Sigmoid colon (tissue), 7 donors: ENCODE data around the gene SALL4. TPM values are rescaled to one million over a fixed set of nuclear protein-coding genes. Genes with fewer than 3 reads are reported as not detected.
"Not testable (repeated sequence)": the region's sequence is repeated elsewhere in the genome, so short reads cannot be mapped to it uniquely, and the experiment has no call there.

Experiments
- DNase-seq: peaks from one replicate; pipeline ENCODE4 v3.0.0-alpha.2; 2019
- H3K27ac ChIP-seq, 4 donors: fragments of 200-600 bp; sonication (generic); one replicate each; pipeline ENCODE4 v1.5.1; 2016 to 2019; ENCODE audit warnings: mild to moderate bottlenecking in 1 of 4
- H3K27me3 ChIP-seq, 3 donors: fragments of 200-600 bp; sonication (generic); one replicate each; pipeline ENCODE4 v1.5.1; 2019; ENCODE audit warnings: mild to moderate bottlenecking in 1 of 3
- H3K36me3 ChIP-seq, 4 donors: fragments of 200-600 bp; sonication (generic); one replicate each; pipeline ENCODE4 v1.5.1; 2016 to 2019
- H3K4me1 ChIP-seq, 4 donors: fragments of 200-600 bp; sonication (generic); one replicate each; pipeline ENCODE4 v1.5.1; 2017 to 2019
- H3K4me3 ChIP-seq, 4 donors: fragments of 200-600 bp; sonication (generic); one replicate each; pipeline ENCODE4 v1.5.1; 2017 to 2019; ENCODE audit warnings: mild to moderate bottlenecking in 2 of 4, moderate library complexity in 1 of 4
- H3K9me3 ChIP-seq, 4 donors: fragments of 200-600 bp in 3 of 4; sonication (generic) in 3 of 4; one replicate each; pipeline versions ENCODE4 v1.5.1 to v1.6.1; 2013 to 2019
- EP300 ChIP-seq, 4 donors: sonication (generic); formaldehyde crosslinking; IDR thresholded peaks; one replicate each; pipeline ENCODE4 v1.6.1; 2017; ENCODE audit warnings: antibody characterized with exemption in 4 of 4
- POLR2A ChIP-seq, 2 donors: fragments of 450-650 bp; IDR thresholded peaks; one replicate each; pipeline ENCODE4 v1.6.1; 2016; ENCODE audit warnings: antibody characterized with exemption in 2 of 2, mild to moderate bottlenecking in 2 of 2, moderate library complexity in 2 of 2
- POLR2AphosphoS5 ChIP-seq, 4 donors: sonication (generic); formaldehyde crosslinking; IDR thresholded peaks; one replicate each; pipeline ENCODE4 v1.6.1; 2017; ENCODE audit warnings: antibody characterized with exemption in 4 of 4
- WGBS, 2 donors: extraction: QIAGEN DNeasy Blood & Tissue Kit; methylation state at CpG; one replicate each; pipeline ENCODE4 v1.1.7; 2013; 5-methylcytosine and 5-hydroxymethylcytosine counted together
- intact Hi-C: fragments of 100-400 bp; cut with DNase I; formaldehyde crosslinking; loops from one replicate; pipeline ENCODE4 v1.15.1; 2023
- polyA plus RNA-seq, 3 donors: library from polyadenylated mRNA; stranded (reverse); fragments of 200-250 nt; gene quantifications; one replicate each; pipeline ENCODE4 v1.2.3, GENCODE V29; 2013
- total RNA-seq, 4 donors: library from RNA; depleted of rRNA; stranded (reverse); fragments of >200 nt; gene quantifications; one replicate each; pipeline ENCODE4 v1.1.0, GENCODE V29; 2016
- TF ChIP-seq, protein P1 (sequence below), 4 experiments: fragments of 450-650 bp in 3 of 4; fragments of 200-600 bp in 1 of 4; IDR thresholded peaks; one replicate each; pipeline ENCODE4 v1.5.1; 2016 to 2019; ENCODE audit warnings: antibody characterized with exemption in 4 of 4, mild to moderate bottlenecking in 3 of 4, moderate library complexity in 2 of 4
- donor health status: healthy with polysubstance abuse.
- donor health status: Bipolar disorder and iron deficiency.
- donor health status: healthy.

Gene SALL4
- total and polyA plus RNA-seq, 7 donors: 0.12 to 3.0 (median 0.60) TPM; not detected in 4

DNA sequence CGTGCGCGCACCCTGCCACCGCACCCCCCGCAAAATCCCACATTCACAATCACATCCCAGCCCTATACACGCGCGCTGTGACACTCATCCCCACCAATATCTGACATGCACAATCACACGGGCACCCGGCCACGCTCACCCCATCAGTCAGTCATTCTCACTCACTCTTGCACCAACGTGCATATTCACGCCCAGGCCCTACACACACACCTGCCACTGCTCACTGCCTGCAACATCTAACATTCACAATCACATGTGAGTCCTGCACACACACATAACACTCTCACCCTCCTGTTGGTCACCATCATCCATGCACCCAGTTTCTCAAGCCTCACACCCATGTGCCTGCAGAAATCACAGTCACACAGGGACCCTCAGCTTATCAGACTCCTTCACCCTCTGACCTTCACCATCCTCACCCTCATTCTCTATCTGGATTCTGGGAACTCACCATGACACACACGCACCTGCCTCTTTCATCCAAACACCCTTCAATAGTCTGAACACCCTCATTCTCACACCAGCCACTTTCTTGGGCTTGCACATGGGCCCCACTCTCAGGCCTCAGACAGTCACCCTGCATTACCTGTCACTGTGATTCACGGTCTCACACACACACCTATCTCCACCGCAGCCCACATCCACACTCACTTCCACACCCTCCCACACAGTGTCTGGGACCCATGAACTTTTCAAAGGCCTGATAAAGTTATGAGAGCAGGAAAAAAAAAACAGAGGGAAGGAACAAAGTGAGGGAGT is 33.4 kb downstream of the SALL4 start:
- DNase-seq: no peak
- H3K4me1 ChIP-seq: peaks cover 0 to 13% (median 9%) of the 10 kb centered on the region in 4 donors
- peak overlapping the region in 3 of 4 donors; percentile 26 to 28 (median 27) for H3K4me3 ChIP-seq
- TF ChIP-seq POLR2AphosphoS5 (IDR thresholded peaks at IDR 0.05) (no peak), EP300 (IDR thresholded peaks at IDR 0.05) (no peak), POLR2A (IDR thresholded peaks at IDR 0.05) (no peak)
- TF ChIP-seq, protein P1, sequence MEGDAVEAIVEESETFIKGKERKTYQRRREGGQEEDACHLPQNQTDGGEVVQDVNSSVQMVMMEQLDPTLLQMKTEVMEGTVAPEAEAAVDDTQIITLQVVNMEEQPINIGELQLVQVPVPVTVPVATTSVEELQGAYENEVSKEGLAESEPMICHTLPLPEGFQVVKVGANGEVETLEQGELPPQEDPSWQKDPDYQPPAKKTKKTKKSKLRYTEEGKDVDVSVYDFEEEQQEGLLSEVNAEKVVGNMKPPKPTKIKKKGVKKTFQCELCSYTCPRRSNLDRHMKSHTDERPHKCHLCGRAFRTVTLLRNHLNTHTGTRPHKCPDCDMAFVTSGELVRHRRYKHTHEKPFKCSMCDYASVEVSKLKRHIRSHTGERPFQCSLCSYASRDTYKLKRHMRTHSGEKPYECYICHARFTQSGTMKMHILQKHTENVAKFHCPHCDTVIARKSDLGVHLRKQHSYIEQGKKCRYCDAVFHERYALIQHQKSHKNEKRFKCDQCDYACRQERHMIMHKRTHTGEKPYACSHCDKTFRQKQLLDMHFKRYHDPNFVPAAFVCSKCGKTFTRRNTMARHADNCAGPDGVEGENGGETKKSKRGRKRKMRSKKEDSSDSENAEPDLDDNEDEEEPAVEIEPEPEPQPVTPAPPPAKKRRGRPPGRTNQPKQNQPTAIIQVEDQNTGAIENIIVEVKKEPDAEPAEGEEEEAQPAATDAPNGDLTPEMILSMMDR (IDR thresholded peaks at IDR 0.05): peak in 1 of 4 experiments; percentile 10
- 14 to 28% methylated on average over 16 of the region's 16 CpGs for WGBS, 2 donors
- no peak overlapping the region for H3K27ac ChIP-seq
- H3K27me3 ChIP-seq: no peaks in the 10 kb centered on the region
- no peaks in the 10 kb centered on the region for H3K36me3 ChIP-seq
- intact Hi-C loops: loop anchor here (10.0 kb wide), 1 partner anchor 134 kb away; no protein-coding TSS in a partner anchor
- no peaks in the 10 kb centered on the region for H3K9me3 ChIP-seq

DNA sequence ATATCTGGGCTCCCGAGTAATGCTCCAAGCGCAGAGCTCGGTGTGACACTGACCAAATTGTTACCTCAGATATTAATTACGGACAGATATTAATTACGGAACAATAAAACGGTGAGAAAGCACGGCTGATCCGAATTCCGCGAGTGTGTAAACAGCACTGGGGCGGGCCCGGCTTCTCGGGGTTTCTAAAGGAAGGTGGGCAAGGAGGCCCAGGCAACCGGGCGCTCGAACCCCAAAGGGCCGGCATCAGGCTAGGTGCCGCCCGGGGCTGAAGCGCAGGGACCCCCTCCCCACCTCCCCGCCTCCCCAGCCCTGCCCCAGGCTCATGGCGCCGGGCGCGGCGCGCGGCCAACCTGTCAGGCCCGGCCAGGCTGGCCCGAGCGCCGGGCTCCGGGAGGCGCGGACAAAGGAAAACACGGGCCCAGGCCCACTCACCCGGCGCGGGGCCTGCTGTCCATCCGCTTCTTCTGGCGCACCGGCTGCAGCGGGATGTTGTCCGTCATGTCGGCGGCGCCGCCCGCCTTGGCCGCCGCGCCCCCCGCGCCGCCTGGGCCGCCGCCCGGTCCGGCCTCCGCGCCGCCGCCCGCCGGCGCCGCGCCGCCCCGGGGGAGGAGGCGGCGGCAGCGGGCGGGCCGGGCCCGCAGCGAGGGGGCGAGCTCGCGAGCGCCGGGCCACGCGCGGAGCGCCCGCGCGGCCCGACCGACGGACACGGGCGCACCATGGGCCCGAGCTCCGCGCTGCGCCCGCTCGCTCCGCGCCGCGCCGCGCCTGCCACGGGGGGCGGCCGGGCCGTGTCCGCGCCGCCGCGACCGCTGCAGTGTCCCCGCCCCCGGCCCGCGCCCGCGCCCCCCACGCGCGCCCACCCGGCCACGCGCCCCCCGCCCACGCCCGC is 34.2 kb downstream of the SALL4 start, which contains the start of gene ATP9A:
TSS of gene ATP9A (minus strand) at position 524 of the 892 bp plus-strand sequence. CDS start at position 503, 21 bp downstream.
- DNase-seq: peak; percentile 69
- Histone ChIP-seq H3K27ac (peak within 1 kb of the TSS; percentile 64 to 75 (median 71)), H3K36me3 (no peaks in the 10 kb centered on the region), H3K4me1 (peaks cover 0 to 13% (median 9%) of the 10 kb centered on the region in 4 donors), H3K9me3 (no peaks in the 10 kb centered on the region), H3K27me3 (no peaks in the 10 kb centered on the region), H3K4me3 (peak within 1 kb of the TSS; percentile 56 to 92 (median 80))
- WGBS, 2 donors: 1% methylated on average over 131 of the region's 131 CpGs
- intact Hi-C loops: loop anchor here (10.0 kb wide), 1 partner anchor 133 kb away; no protein-coding TSS in a partner anchor
- TF ChIP-seq EP300 (IDR thresholded peaks at IDR 0.05): no peak
- no peak for TF ChIP-seq POLR2AphosphoS5 (IDR thresholded peaks at IDR 0.05)
- TF ChIP-seq, protein P1 (IDR thresholded peaks at IDR 0.05): no peak
- TF ChIP-seq POLR2A (IDR thresholded peaks at IDR 0.05): no peak

DNA sequence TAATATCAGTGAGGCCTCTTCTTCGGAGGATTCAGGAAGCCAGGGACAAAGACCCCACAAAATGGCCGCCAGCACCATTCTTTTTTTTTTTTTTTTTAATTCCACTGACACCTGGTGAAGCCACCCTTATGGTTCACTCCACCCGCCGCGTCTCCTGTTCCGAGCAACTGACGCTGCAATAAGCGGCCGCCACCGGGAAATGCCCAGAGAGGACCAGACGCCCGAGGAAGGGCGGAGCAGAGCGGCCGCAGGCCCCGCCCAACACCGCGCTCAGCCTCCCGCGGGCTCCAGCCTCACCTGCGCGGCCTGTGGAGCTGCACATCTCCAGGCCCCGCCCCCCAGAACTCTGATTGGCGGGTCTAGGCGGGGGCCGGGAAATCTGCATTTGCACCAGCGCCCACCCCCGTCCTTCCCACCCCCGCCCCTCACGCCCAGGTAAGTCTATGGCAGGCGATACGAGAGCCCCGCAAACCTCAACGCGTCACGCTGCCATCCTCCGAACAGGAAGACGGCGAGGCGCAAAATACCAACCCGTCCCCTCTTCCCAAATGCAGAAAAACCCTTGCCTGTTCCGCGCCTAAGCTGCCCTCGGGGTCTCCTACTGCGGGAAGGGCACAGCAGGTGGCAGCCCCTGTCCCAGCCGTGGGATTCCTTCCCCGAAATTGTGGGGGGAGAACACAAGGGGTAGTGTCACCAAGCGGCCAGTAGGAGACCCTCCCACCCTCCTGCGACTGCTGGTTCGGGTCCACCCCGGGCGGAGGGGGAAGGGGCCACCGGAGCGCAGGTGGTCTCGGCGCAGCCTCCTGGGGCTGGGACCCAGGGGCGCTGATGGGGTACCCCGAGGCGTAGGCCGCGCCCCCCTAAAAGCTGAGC is 35.1 kb downstream of the SALL4 start:
- Histone ChIP-seq H3K36me3 (no peaks in the 10 kb centered on the region), H3K4me3 (peak overlapping the region; percentile 56 to 92 (median 80)), H3K4me1 (peaks cover 0 to 13% (median 9%) of the 10 kb centered on the region in 4 donors), H3K27ac (peak overlapping the region; percentile 64 to 75 (median 71)), H3K9me3 (no peaks in the 10 kb centered on the region), H3K27me3 (no peaks in the 10 kb centered on the region)
- 1% methylated on average over 61 of the region's 61 CpGs for WGBS, 2 donors
- DNase-seq: peak; percentile 85
- no peak for TF ChIP-seq POLR2A (IDR thresholded peaks at IDR 0.05)
- TF ChIP-seq, protein P1 (IDR thresholded peaks at IDR 0.05): peak in 2 of 4 experiments; percentile 20 to 44
- intact Hi-C loops: loop anchor here (10.0 kb wide), 1 partner anchor 132 kb away; no protein-coding TSS in a partner anchor

DNA sequence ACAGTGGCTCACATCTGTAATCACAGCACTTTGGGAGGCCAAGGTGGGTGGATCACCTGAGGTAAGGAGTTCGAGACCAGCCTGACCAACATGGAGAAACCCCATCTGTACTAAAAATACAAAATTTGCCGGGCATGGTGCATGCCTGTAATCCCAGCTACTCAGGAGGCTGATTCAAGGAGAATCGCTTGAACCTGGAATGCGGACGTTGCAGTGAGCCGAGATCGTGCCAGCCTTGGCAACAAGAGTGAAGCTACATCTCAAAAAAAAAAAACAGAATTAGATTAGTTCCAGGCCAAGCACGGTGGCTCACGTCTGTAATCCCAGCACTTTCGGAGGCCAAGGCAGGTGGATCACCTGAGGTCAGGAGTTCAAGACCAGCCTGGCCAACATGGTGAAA is 36.9 kb downstream of the SALL4 start:
- intact Hi-C loops: loop anchor here (10.0 kb wide), 1 partner anchor 131 kb away; no protein-coding TSS in a partner anchor
- not testable (repeated sequence) for H3K4me3 ChIP-seq, H3K36me3 ChIP-seq, H3K27me3 ChIP-seq, DNase-seq, H3K9me3 ChIP-seq
- H3K27ac ChIP-seq: peak overlapping the region in 3 of 4 donors; percentile 64 to 75 (median 70)
- H3K4me1 ChIP-seq: peaks cover 0 to 13% (median 9%) of the 10 kb centered on the region in 4 donors
- 92 to 94% methylated on average over 10 of the region's 10 CpGs for WGBS, 2 donors
